Duodenal mucosa (tissue), 2 donors: ENCODE results near the gene SPACA9.
A peak's percentile ranks its signal among the peaks of the same experiment; 100 is the strongest.

ENCODE experiments used
- H3K27ac ChIP-seq: one replicate; pipeline ENCODE4 v1.7.0; 2013; ENCODE audit warnings: low read depth, low read length
- H3K27me3 ChIP-seq, 2 donors: one replicate each; pipeline ENCODE4 v1.7.0; 2013; ENCODE audit warnings: low read length in 2 of 2, control low read depth in 1 of 2; ENCODE audit not compliant: insufficient read depth in 2 of 2, control insufficient read depth in 1 of 2
- H3K36me3 ChIP-seq, 2 donors: one replicate each; pipeline ENCODE4 v1.7.0; 2013; ENCODE audit warnings: low read length in 2 of 2, control low read depth in 1 of 2; ENCODE audit not compliant: insufficient read depth in 2 of 2, control insufficient read depth in 1 of 2
- H3K4me1 ChIP-seq, 2 donors: one replicate each; pipeline ENCODE4 v1.7.0; 2013; ENCODE audit warnings: low read length in 2 of 2, control low read depth in 1 of 2; ENCODE audit not compliant: insufficient read depth in 2 of 2, control insufficient read depth in 1 of 2
- H3K4me3 ChIP-seq, 2 donors: one replicate each; pipeline ENCODE4 v1.7.0; 2013; ENCODE audit warnings: low read length in 2 of 2, low read depth in 1 of 2
- H3K9ac ChIP-seq, 2 donors: one replicate each; pipeline ENCODE4 v1.7.0; 2013; ENCODE audit warnings: low read length in 2 of 2, low read depth in 1 of 2
- H3K9me3 ChIP-seq, 2 donors: one replicate each; pipeline ENCODE4 v1.7.0; 2013; ENCODE audit warnings: low read length in 2 of 2, control low read depth in 1 of 2; ENCODE audit not compliant: control insufficient read depth in 1 of 2

The SPACA9 gene

GRCh38 chr9:132877824-132878694 lies 639 bp upstream of the SPACA9 start, which contains the start of gene AK8:
Gene AK8 (minus strand): TSS chr9:132878284. CDS start chr9:132878255, 29 bp downstream.
- peak within 1 kb of the TSS; percentile 74 to 95 for H3K9ac ChIP-seq

GRCh38 chr9:132879457-132880323 lies 992 bp downstream of the SPACA9 start:
- Histone ChIP-seq H3K9me3 (no peaks in the 10 kb centered on the region), H3K27ac (no peak overlapping the region), H3K4me1 (peaks cover 0 to 9% of the 10 kb centered on the region in 2 donors), H3K9ac (no peak overlapping the region), H3K27me3 (no peaks in the 10 kb centered on the region), H3K36me3 (no peaks in the 10 kb centered on the region), H3K4me3 (peak overlapping the region in 1 of 2 donors; percentile 94)

More at GRCh38 chr9:132877824-132878694, 639 bp upstream of the SPACA9 start, which contains the start of gene AK8:
- Histone ChIP-seq H3K27me3 (no peaks in the 10 kb centered on the region), H3K9me3 (no peaks in the 10 kb centered on the region), H3K4me3 (peak within 1 kb of the TSS; percentile 93 to 94), H3K27ac (peak within 1 kb of the TSS; percentile 34), H3K36me3 (no peaks in the 10 kb centered on the region), H3K4me1 (peaks cover 0 to 9% of the 10 kb centered on the region in 2 donors)

GRCh38 chr9:132880324-132880661 lies 1.6 kb downstream of the SPACA9 start:
- H3K27me3 ChIP-seq, result no peaks in the 10 kb centered on the region
- H3K27ac ChIP-seq, result no peak overlapping the region
- H3K9me3 ChIP-seq, result no peaks in the 10 kb centered on the region
- no peaks in the 10 kb centered on the region for H3K36me3 ChIP-seq
- H3K4me3 ChIP-seq, result no peak overlapping the region
- H3K4me1 ChIP-seq, result peaks cover 0 to 9% of the 10 kb centered on the region in 2 donors
- H3K9ac ChIP-seq, result no peak overlapping the region

- Histone ChIP-seq H3K27ac (no peak overlapping the region), H3K27me3 (no peaks in the 10 kb centered on the region), H3K9ac (no peak overlapping the region), H3K36me3 (no peaks in the 10 kb centered on the region), H3K4me1 (peaks cover 0 to 11% of the 10 kb centered on the region in 2 donors), H3K4me3 (no peak overlapping the region), H3K9me3 (no peaks in the 10 kb centered on the region)
These were observed 3.1 kb downstream of the SPACA9 start for GRCh38 chr9:132881826-132882225.

- Histone ChIP-seq H3K4me3 (no peak overlapping the region), H3K36me3 (no peaks in the 10 kb centered on the region), H3K9ac (no peak overlapping the region), H3K4me1 (peaks cover 0 to 8% of the 10 kb centered on the region in 2 donors), H3K27me3 (no peaks in the 10 kb centered on the region), H3K9me3 (no peaks in the 10 kb centered on the region), H3K27ac (no peak overlapping the region)
These were observed 3.9 kb downstream of the SPACA9 start for GRCh38 chr9:132882616-132883015.

GRCh38 chr9:132883349-132884294 lies 4.9 kb downstream of the SPACA9 start:
- Histone ChIP-seq H3K4me1 (peaks cover 0 to 6% of the 10 kb centered on the region in 2 donors), H3K4me3 (no peak overlapping the region), H3K27ac (no peak overlapping the region), H3K27me3 (no peaks in the 10 kb centered on the region), H3K9me3 (no peaks in the 10 kb centered on the region), H3K36me3 (no peaks in the 10 kb centered on the region), H3K9ac (no peak overlapping the region)

- Histone ChIP-seq H3K4me1 (peaks cover 0 to 3% of the 10 kb centered on the region in 2 donors), H3K9ac (no peak overlapping the region), H3K27ac (no peak overlapping the region), H3K36me3 (no peaks in the 10 kb centered on the region), H3K27me3 (no peaks in the 10 kb centered on the region), H3K4me3 (no peak overlapping the region), H3K9me3 (no peaks in the 10 kb centered on the region)
These were observed 7.1 kb downstream of the SPACA9 start for GRCh38 chr9:132885720-132886333.

- no peaks in the 10 kb centered on the region for H3K27me3 ChIP-seq
- no peak overlapping the region for H3K4me3 ChIP-seq
- no peak overlapping the region for H3K9ac ChIP-seq
- H3K36me3 ChIP-seq, result no peaks in the 10 kb centered on the region
- peaks cover 0 to 3% of the 10 kb centered on the region in 2 donors for H3K4me1 ChIP-seq
- H3K27ac ChIP-seq, result no peak overlapping the region
- no peaks in the 10 kb centered on the region for H3K9me3 ChIP-seq
These were observed 7.6 kb downstream of the SPACA9 start for GRCh38 chr9:132886334-132886725.
